ENCODE measurements around the gene PRKN.
"Not testable (repeated sequence)": the region's sequence is repeated elsewhere in the genome, so short reads cannot be mapped to it uniquely, and the experiment has no call there.

Gene PRKN

GRCh38 chr6:162710936-162711335, 16.6 kb downstream of the PRKN start:
- DNase-seq (ENCODE audit: low read depth), result no peak

GRCh38 chr6:162710419-162710818, 17.1 kb downstream of the PRKN start:
- DNase-seq (ENCODE audit: low read depth), result no peak

- no peak for DNase-seq (ENCODE audit: low read depth)
Observed at GRCh38 chr6:162709431-162709830, 18.1 kb downstream of the PRKN start.

- no peak for DNase-seq (ENCODE audit: low read depth)
Observed at GRCh38 chr6:162708971-162709370, 18.6 kb downstream of the PRKN start.

- no peak for DNase-seq (ENCODE audit: low read depth)
Observed at GRCh38 chr6:162706232-162706631, 21.3 kb downstream of the PRKN start.

GRCh38 chr6:162705736-162706135, 21.8 kb downstream of the PRKN start:
- DNase-seq (ENCODE audit: low read depth), result no peak

GRCh38 chr6:162704001-162704400, 23.6 kb downstream of the PRKN start:
- no peak for DNase-seq (ENCODE audit: low read depth)

GRCh38 chr6:162702446-162702845, 25.1 kb downstream of the PRKN start:
- DNase-seq (ENCODE audit: low read depth), result no peak

- DNase-seq (ENCODE audit: low read depth), result no peak
Observed at GRCh38 chr6:162701551-162701950, 26.0 kb downstream of the PRKN start.

GRCh38 chr6:162700966-162701365, 26.6 kb downstream of the PRKN start:
- no peak for DNase-seq (ENCODE audit: low read depth)

GRCh38 chr6:162699961-162700360, 27.6 kb downstream of the PRKN start:
- DNase-seq (ENCODE audit: low read depth), result no peak

GRCh38 chr6:162698440-162698839, 29.1 kb downstream of the PRKN start:
- DNase-seq (ENCODE audit: low read depth), result no peak

- DNase-seq (ENCODE audit: low read depth), result no peak
Observed at GRCh38 chr6:162697872-162698403, 29.6 kb downstream of the PRKN start.

- DNase-seq (ENCODE audit: low read depth), result no peak
Observed at GRCh38 chr6:162690158-162690557, 37.4 kb downstream of the PRKN start.

GRCh38 chr6:162688751-162689345, 38.7 kb downstream of the PRKN start:
- no peak for DNase-seq (ENCODE audit: low read depth)

- no peak for DNase-seq (ENCODE audit: low read depth)
Observed at GRCh38 chr6:162685586-162685985, 42.0 kb downstream of the PRKN start.

- DNase-seq (ENCODE audit: low read depth), result no peak
Observed at GRCh38 chr6:162684961-162685360, 42.6 kb downstream of the PRKN start.

GRCh38 chr6:162684052-162684451, 43.5 kb downstream of the PRKN start:
- no peak for DNase-seq (ENCODE audit: low read depth)

- DNase-seq (ENCODE audit: low read depth), result no peak
Observed at GRCh38 chr6:162683135-162683534, 44.4 kb downstream of the PRKN start.

- no peak for DNase-seq (ENCODE audit: low read depth)
Observed at GRCh38 chr6:162681447-162681846, 46.1 kb downstream of the PRKN start.

GRCh38 chr6:162680871-162681270, 46.7 kb downstream of the PRKN start:
- DNase-seq (ENCODE audit: low read depth), result no peak

GRCh38 chr6:162680367-162680766, 47.2 kb downstream of the PRKN start:
- no peak for DNase-seq (ENCODE audit: low read depth)

- DNase-seq (ENCODE audit: low read depth), result no peak
Observed at GRCh38 chr6:162679681-162680080, 47.9 kb downstream of the PRKN start.

- DNase-seq (ENCODE audit: low read depth), result not testable (repeated sequence)
Observed at GRCh38 chr6:162678896-162679295, 48.7 kb downstream of the PRKN start.

All from iris pigment epithelial cell (primary cell).